WERI-Rb-1 (cell line): ENCODE measurements around the gene PKDREJ.

Experiments used
- DNase-seq: peaks from one replicate; pipeline ENCODE4 v3.0.0-alpha.2; 2020
- H3K27ac ChIP-seq: fragments of 250-450 bp; sonication (Bioruptor Pico); 2 replicates; pipeline ENCODE4 v1.5.1; 2020; ENCODE audit warnings: mild to moderate bottlenecking, moderate library complexity
- H3K27me3 ChIP-seq: fragments of 250-450 bp; sonication (Bioruptor Pico); 2 replicates; pipeline ENCODE4 v1.5.1; 2021; ENCODE audit warnings: mild to moderate bottlenecking, low read depth, moderate library complexity; ENCODE audit not compliant: insufficient read depth, severe bottlenecking
- H3K36me3 ChIP-seq: fragments of 250-450 bp; sonication (Bioruptor Pico); 2 replicates; pipeline ENCODE4 v1.5.1; 2020; ENCODE audit warnings: mild to moderate bottlenecking, moderate library complexity
- H3K4me3 ChIP-seq: 2 replicates; pipeline ENCODE4 v1.5.1; 2011; ENCODE audit warnings: low read depth, mild to moderate bottlenecking, control low read depth, low read length
- H3K9me3 ChIP-seq: fragments of 250-450 bp; sonication (Bioruptor Pico); 2 replicates; pipeline ENCODE4 v1.5.1; 2021; ENCODE audit warnings: mild to moderate bottlenecking, moderate library complexity; ENCODE audit not compliant: severe bottlenecking
- TF ChIP-seq, protein P1 (sequence below): IDR thresholded peaks from 2 replicates; pipeline ENCODE4 v1.5.1; 2011; ENCODE audit warnings: low read depth, mild to moderate bottlenecking, control low read depth, inconsistent platforms, low read length

PKDREJ gene

DNA sequence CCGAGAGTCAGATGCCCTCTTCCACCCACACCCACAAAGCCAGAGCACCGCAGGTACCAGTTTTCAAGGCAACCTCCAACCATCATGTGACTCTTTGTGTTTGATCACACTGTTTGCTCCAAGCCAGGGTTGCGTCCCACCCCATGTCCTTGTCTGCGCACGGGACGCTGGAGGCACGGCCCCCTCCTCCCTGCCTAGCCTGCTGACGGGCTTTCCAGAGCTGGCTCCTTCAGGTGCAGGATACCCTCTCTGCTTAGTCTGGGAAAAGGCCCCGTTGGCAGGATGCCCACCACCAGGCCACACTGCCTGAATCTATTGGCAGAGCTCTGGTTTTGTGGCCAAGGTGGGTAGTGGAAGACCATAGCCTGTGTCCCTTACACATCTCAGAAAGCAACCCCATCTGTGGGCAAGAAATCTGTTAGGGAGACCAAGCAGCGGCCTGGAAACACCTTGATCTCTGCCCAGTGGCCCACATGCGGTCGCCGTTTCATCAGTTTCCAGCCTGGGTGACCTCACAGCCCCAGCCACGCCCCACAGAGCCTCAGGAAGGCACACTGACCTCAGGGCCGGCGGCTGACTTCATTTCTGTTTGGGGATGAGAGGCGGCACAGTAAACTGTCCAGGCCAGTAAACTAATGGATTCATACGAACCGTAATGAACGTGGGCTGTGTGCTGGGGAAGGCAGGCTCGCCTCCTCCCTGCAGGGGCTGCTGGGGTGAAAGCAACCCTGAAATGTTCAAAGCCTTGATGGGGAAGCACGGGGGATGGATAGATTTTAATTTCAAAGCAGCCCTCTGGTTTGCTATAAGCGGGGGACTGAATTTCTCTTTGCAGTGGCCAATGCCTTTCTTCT is 38.9 kb downstream of the PKDREJ start:
- TF ChIP-seq, protein P1, sequence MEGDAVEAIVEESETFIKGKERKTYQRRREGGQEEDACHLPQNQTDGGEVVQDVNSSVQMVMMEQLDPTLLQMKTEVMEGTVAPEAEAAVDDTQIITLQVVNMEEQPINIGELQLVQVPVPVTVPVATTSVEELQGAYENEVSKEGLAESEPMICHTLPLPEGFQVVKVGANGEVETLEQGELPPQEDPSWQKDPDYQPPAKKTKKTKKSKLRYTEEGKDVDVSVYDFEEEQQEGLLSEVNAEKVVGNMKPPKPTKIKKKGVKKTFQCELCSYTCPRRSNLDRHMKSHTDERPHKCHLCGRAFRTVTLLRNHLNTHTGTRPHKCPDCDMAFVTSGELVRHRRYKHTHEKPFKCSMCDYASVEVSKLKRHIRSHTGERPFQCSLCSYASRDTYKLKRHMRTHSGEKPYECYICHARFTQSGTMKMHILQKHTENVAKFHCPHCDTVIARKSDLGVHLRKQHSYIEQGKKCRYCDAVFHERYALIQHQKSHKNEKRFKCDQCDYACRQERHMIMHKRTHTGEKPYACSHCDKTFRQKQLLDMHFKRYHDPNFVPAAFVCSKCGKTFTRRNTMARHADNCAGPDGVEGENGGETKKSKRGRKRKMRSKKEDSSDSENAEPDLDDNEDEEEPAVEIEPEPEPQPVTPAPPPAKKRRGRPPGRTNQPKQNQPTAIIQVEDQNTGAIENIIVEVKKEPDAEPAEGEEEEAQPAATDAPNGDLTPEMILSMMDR = no peak
- Histone ChIP-seq H3K27me3 (no peaks in the 10 kb centered on the region), H3K9me3 (no peaks in the 10 kb centered on the region), H3K36me3 (peaks cover 12% of the 10 kb centered on the region), H3K4me3 (no peak overlapping the region), H3K27ac (no peak overlapping the region)
- no peak for DNase-seq

DNA sequence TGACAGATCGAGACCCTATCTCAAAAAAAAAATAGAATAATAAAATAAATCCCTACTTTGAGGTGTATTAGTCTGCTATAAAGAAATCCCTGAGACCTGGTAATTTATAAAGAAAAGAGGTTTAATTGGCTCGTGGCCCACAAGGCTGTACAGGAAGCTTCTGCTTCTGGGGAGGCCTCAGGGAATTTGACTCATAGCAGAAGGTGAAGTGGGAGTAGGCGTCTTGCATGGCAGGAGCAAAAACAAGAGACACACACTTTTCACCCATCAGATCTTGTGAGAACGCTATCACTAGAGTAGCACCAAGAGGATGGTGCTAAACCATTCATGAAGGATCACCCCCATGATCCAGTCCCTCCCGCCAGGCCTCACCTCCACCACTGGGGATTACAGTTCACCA is 42.2 kb downstream of the PKDREJ start:
- Histone ChIP-seq H3K9me3 (no peaks in the 10 kb centered on the region), H3K27ac (no peak overlapping the region), H3K4me3 (no peak overlapping the region), H3K27me3 (no peaks in the 10 kb centered on the region), H3K36me3 (peaks cover 20% of the 10 kb centered on the region)
- no peak for DNase-seq
- TF ChIP-seq, protein P1 = no peak

DNA sequence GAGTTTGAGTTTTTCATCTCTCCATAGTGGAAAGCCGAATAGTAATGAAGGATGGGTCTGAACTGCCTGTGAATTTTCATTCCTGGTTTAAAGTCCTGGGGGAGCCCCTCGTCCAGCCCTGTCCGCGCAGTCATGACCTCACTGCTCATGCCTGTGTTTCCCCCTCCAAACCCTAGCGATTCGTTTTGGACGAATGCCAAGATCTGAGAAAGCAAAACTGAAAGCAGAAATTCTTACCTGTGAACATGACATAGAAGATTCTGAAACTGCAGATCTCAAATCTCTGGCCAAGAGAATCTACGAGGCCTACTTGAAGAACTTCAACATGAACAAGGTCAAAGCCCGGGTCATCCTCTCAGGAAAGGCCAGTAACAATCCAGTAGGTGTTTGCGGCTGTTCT is 43.5 kb downstream of the PKDREJ start:
- TF ChIP-seq, protein P1 = no peak
- H3K4me3 ChIP-seq = no peak overlapping the region
- H3K9me3 ChIP-seq = no peaks in the 10 kb centered on the region
- no peak overlapping the region for H3K27ac ChIP-seq
- no peak for DNase-seq
- H3K36me3 ChIP-seq = peaks cover 26% of the 10 kb centered on the region
- no peaks in the 10 kb centered on the region for H3K27me3 ChIP-seq

DNA sequence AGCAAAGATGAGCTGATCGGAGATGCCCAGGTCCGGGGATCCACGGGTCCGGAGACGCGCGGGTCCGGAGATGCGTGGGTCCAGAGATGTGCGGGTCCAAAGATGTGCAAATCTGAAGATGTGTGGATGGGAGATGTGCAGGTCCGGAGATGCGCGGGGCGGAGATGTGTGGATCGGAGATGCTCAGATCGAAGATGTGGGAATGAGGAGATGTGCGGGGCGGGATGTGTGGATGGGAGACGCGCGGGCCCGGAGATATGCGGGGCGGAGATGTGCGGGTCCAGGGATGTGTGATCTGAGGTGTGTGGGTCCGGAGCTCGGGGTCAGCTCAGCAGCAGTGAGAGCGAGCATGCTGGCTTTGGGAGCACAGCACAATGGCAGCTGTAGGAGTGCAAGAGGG is 48.5 kb downstream of the PKDREJ start:
- TF ChIP-seq, protein P1 = no peak
- no peak for DNase-seq
- peaks cover 21% of the 10 kb centered on the region for H3K36me3 ChIP-seq
- H3K27ac ChIP-seq = no peak overlapping the region
- no peaks in the 10 kb centered on the region for H3K27me3 ChIP-seq
- no peaks in the 10 kb centered on the region for H3K9me3 ChIP-seq
- H3K4me3 ChIP-seq = no peak overlapping the region

DNA sequence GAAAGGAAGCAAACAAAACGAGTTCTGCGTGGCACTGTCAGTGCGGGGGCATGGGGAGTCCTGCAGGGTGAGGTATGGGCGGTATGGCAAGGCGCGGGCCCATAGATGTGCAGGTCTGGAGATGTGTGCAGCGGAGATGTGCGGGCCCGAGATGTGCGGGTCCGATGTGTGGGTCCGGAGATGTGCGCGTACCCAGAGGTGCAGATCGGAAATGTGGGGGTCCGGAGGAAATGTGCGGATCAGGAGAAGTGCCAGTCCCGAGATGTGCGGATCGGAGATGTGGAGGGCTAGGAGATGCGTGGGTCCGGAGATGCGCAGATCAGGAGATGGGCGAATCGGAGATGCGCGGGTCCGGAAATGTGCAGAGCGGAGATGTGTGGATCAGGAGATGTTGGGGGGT is 49.0 kb downstream of the PKDREJ start:
- no peak for DNase-seq

More for the DNA sequence above, 49.0 kb downstream of the PKDREJ start:
- Histone ChIP-seq H3K36me3 (peaks cover 16% of the 10 kb centered on the region), H3K27me3 (no peaks in the 10 kb centered on the region), H3K27ac (no peak overlapping the region), H3K9me3 (no peaks in the 10 kb centered on the region), H3K4me3 (no peak overlapping the region)
- TF ChIP-seq, protein P1 = no peak
